ENCODE results near the gene HMGN4.
A peak's percentile ranks its signal among the peaks of the same experiment; 100 is the strongest.
"Not testable (repeated sequence)": the region's sequence is repeated elsewhere in the genome, so short reads cannot be mapped to it uniquely, and the experiment has no call there.

HMGN4 gene

DNA sequence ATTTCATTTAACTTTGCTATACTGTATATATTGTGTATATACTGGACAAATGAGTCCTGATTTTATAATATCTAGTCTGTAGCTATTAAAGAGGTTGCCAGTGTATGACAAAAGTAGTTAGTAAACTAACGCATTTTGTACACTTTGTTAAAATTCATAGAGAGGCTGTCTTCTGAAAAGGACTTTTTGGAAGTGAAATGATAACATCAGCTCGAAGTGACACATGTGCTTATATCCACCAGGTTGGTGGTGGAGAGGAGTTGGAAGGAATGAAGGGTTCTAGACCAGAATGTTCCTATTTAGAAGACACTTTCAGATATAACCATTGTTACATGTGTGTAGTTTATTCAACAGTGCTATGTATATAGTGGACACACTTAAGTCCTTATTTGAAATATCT, 13.9 kb upstream of the HMGN4 start:
- DNase-seq, result not testable (repeated sequence)

DNA sequence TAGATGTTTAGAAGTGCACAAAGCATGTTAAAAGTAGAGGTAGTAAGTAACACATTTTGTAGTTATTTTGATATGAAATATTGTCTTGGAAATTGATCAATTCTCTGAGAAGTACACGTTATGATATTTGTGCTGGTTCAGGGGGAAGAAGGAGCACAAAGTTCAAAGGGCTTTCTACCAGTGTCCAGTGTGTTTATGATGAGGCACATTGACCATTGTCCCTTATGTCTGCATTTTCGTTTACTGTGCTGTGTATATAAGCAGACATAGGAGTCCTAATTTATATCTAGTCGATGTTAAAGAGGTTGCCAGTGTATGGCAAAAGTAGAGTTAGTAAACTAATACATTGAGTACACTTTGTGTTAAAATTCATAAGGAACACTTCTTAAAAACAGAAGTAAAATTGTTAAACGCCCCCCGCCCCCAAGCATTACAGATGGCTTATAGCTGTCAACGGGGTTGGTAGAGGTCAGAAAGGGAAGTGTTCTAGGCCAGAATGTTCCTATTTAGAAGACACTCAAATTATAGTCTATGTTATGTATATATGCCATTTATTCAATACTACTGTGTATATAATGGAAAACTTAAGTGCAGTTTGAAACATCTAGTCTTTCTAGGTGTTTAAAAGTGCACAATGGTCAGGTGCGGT, 13.3 kb upstream of the HMGN4 start:
- DNase-seq, result no peak

DNA sequence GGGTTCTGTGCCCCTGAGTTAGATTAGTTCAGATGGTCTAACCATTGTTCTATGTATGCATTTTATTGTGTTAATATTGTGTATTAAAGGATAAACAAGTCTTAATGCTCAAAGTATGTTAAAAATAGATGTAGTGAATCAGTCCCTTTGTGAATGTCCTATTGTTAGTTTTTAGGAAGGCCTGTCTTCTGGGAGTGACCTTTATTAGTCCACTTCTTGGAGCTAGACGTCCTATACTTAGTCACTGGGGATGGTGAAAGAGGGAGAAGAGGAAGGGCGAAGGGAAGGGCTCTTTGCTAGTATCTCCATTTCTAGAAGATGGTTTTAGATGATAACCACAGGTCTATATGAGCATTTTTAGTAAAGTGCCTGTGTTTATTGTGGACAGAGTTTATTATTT, 12.3 kb upstream of the HMGN4 start:
- no peak for DNase-seq

DNA sequence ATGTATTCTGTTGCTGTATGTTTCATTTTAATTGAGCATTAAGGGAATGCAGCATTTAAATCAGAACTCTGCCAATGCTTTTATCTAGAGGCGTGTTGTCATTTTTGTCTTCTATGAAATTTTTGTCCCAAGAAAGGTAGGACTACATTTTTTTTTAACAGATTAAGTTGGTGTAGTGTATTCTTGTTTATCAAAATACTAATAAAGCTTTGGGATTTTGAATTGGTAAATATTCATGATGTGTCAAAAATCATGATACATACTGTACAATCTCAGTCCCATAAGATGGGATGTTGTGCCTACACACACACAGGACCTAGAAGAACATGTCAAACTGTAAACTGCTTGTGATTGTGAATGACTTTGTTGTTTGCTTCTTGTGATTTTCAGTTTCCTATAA, 11.2 kb upstream of the HMGN4 start:
- DNase-seq, result no peak

DNA sequence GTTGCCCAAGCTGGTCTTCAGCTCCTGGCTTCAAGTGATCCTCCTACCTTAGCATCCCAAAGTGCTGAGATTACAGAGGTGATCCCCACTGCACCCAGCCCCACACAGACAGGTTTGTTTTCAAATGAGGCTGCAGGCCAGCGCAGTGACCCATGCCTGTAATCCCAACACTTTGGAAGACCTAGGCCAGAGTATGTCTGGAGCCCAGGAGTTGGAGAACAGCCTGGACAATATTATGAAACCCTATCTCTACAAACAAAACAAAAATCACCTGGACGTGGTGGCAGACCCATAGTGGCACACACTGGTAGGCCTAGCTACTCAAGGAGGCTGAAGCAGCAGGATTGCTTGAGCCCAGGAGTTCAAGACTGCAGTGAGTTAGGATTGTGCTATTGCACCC, 8.0 kb upstream of the HMGN4 start:
- DNase-seq, result no peak

DNA sequence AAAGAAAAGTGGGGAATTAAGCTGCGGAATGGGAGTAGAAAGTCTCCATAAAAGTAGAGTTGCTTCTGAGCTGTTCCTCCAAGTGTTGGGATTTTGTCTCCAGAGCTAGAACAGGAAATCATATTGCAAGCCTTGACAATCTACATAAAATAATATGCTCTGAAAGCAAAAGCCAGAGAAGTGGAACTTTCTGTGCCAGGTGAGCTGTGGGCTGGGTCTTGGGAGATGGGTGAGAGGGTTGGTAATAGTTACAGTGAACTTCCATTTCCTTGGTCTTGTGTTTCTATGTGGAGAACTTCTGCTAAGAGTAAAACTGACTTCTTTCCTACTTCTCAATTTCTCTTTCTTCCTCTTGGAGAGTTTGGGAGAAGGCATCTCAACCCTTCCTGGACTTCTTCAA, 6.3 kb upstream of the HMGN4 start:
- DNase-seq, result no peak

DNA sequence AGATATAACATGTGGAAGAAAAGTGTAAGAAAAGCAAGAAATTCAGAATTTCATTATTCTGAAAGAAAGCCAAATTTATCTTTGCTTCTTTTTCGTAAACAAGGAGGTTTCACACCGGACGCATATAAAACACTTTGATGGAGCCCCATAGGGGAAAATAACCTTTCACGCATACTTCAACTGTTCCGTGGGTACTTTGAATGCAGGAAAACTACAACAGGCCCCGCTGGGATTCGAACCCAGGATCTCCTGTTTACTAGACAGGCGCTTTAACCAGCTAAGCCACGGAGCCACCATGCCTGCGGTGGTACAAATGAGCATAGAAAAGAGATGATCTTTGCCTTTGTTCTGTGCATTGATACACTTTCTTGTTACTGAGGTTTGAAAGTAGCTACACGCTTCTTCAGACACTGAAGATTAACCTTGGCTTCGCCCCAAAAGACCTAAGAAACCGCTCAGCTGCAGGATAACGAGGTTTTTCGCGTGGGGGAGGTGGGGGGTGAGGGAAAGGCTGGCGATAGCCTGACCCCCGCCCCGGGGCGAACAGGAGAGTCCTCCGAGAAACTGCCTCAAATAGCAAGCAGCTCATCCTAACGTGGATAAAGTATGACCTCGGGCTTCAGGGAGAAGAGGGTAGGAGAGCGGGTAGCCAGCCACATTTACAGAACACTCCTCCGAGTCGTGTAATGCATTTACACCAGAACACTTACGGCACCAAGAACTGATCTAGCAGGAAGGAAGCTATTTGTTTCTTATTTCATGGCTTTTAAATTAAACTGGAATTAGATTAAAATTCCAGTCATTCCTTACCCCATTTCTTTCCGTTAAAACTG, 5.3 kb upstream of the HMGN4 start:
- peak; percentile 92 for DNase-seq

DNA sequence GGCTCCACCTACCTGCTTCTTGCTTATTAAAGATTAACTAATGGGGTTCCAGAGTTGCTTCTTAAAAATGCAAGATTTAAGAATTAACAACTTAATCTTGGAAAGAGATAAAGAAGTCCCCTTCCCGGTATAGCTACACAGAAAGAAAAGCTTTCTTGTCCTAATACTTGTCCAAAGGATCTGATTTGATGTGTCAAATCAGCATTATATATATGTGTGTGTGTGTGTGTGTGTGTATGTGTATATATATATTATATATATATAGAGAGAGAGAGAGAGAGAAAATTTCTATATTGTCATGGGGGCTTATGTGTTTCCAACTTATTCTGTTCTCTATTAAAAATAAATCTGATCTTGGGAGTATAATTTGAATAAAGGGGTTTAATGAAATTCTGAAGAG, 4.6 kb upstream of the HMGN4 start:
- no peak for DNase-seq

DNA sequence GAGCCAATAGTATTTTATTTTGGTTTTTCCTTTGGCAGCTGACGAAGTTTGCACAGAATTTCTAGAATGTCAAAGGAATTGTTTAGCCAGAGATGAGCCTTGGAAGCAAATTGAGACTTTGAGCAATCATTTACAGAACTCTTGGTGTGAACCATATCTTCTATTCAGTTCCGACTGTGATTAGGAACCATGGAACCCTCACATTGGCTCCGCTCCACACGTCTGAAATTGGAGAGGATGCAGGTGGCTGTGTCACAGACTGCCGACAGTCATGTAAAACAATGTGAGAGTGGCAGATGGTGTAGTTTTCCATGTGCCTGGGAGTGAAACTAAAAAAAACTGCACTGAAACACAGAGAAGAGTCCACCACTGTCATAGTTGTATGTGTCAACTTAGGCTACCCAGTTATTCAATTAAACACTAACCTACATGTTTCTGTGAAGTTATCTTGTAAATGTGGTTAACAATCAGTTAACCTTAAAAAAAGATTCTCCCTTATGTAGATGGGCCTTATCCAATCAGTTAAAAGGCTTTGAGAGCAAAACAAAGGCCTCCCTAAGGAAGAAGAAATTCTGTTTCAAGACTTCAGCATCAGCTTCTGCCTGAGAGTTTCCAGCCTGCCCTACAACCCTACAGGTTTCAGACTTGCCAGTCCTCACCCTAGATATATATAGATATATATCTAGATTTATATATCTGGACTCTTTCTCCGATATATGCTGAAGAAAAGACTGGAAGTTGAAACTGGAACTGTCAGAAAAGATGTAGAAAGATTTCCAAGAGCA, 3.3 kb upstream of the HMGN4 start:
- no peak for DNase-seq

DNA sequence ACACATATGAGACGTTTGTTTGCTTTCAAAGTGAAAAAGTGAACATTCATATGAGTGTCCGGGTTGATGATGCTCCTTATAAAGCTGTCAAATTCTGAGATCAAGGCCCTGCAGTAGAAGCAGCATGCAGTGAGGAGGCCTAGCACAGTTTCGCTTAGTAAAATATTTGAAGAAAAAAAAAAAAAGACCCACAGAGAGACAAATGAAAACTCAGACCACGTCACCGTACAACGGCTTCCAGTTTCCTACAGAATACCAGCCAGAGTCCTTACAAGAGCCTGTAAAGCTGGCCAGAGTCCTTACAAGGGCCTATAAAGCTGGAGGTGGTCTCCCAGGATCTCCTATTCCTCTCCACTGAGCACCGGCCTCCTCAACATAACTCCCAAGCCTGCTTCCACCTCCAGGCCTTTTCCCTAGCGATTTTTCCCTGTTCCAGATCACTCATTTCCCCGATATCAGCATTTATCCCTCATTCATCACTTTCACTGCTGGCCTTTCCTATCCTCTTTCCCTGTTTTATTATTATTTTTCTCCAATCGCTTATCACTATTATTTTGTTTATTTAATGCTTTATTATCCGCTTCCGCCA, 1.5 kb upstream of the HMGN4 start:
- DNase-seq, result no peak

DNA sequence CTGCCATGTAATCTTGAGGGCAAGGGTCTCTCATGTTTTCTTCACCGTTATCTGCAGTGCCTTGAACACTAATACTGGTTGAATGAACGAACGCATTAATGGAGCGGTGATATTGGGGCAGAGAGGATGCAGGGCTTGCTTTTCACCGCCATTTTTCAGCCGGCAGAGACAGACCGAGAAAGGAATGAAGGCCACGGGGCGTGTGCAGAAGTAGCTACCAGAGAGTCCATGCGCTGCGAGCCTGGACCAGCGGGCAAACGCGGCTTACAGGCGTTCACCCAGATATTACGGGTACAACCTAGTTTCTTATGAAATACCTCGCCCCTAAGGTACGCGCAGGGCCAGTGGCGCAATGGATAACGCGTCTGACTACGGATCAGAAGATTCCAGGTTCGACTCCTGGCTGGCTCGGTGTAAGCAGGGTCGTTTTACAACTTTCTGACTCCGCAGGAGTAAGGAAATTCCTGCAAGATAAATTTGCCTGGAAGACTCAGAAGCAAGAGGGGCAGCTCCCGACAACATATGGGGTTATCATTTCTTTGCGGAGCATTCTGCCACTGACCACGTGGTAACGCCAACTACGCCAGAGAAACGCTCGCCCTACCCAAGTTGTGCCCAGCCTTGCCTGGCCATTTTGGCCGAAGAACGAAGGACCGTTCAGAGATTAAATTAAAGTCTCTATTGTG, 863 bp upstream of the HMGN4 start:
- peak; percentile 83 for DNase-seq

DNA sequence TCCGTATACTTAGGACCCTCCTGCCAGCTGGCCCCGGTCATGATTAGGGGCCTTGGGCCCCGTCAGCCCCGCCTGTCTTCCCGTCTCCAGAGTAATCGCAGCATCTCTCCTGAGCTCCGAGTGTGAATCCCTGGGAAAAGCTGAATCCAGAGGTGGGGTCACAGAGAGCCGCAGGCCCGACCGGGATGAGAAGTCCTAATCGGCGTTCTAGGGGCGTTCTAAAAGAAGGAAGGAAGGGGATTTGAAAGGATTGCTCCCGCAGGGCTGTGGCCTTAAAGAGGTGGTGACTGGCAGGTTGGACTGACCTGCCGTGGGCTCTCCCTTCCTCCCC, 371 bp downstream of the HMGN4 start:
- no peak for DNase-seq

DNA sequence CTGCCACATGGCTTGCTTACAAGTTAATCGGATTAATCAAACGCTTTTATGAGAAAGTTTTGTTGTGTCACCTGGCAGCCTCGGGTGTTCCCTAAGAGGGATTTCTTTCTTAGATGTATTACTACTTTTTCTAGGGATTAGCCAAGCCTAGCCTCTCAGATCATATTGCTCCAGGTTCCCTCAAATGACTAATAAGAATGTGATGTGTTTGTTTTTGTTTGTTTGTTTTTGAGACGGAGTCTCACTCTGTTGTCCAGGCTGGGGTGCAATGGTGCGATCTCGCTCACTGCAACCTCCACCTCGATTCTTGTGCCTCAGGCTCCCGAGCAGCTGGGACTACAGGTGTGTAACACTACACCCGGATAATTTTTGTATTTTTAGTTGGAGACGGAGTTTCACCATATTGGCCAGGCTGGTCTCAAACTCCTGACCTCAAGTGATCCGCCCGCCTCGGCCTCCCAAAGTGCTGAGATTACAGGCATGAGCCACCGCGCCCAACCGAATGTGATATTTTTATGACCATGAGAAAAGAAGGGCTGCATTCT, 977 bp downstream of the HMGN4 start:
- DNase-seq, result no peak

DNA sequence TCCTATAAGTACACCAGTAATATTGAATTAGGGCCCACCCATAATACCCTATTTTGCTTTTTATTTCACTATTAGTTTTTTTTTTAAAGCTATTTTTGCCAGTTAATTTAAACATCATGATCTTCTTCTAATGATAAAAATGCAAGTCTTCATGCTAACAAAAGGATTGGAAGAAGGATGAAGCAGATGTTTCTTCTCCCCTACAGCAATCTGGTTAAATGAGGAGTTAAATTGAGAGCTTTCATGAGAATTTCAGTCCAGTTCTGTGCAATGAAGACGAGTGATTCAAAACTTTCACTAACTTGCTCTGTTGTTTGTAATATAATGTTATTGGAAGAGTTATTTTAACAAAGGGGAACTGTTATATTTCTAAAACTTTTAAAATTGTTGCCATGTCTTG, 3.4 kb downstream of the HMGN4 start:
- no peak for DNase-seq

DNA sequence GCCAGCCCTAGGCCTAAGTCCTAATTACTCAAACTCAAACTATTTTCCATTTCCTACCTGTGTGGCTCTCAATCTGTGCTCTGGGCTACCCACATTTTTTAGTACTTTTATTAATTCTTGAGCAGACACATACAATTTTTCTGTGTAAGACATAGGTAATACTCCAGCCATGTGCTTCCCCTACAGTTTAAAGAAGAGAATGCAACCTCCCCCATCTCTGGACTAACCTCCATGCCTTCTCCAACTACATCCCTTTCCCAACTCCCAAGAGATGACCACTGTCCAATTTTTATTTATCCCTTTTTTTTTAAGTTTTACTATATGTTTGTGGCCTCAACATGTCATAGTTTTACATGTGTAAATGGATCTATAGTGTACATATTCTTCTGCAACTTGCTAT, 5.8 kb downstream of the HMGN4 start:
- no peak for DNase-seq

DNA sequence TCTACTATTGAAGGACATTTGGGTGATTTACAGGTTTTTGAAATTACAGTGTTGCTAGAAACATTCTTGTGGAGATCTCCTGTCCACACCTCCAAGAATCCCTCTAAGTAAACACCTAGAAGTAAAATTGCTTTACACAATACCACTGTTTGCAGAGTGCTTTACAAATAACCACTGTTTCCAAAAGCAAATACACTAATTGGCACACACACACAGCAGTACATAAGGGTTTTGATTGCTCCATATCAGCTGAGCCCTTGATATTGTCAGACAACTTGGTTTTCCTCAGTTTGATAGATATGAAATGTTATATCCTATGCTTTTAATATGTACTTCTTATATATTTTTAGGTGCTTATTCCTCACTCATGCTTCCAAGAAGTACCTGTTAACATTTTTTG, 6.3 kb downstream of the HMGN4 start:
- no peak for DNase-seq

DNA sequence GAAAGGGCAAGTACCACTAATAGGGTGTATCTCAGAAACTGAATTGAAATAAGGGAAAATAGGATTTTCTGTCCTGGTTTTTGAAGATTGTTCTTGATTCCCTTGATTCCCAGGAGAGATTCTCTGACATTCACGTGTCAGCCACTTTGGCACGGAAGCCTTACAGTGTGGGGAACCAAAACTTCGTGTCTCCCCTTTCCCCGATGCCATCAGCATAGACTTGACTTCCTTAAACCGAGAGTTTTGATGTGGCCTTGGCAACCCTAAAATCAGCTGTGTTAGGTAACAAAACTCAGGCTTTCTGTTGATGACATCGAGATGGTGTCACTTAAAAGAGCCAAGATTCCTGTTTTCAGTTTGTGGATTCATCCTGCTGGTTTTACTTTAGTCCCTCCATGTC, 7.5 kb downstream of the HMGN4 start:
- DNase-seq, result no peak

DNA sequence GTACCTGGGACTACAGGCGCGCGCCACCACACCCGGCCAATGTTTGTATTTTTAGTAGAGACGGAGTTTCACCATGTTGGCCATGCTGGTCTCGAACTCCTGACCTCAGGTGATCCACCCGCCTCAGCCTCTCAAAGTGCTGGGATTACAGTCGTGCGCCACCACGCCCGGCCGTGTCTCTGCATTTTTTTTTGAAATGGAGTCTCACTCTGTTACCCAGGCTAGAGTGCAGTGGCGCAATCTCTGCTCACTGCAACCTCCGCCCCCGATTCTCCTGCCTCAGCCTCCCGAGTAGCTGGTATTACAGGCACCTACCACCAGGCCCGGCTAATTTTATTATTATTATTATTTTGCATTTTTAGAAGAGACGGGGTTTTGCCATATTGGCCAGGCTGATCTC, 9.2 kb downstream of the HMGN4 start:
- not testable (repeated sequence) for DNase-seq

DNA sequence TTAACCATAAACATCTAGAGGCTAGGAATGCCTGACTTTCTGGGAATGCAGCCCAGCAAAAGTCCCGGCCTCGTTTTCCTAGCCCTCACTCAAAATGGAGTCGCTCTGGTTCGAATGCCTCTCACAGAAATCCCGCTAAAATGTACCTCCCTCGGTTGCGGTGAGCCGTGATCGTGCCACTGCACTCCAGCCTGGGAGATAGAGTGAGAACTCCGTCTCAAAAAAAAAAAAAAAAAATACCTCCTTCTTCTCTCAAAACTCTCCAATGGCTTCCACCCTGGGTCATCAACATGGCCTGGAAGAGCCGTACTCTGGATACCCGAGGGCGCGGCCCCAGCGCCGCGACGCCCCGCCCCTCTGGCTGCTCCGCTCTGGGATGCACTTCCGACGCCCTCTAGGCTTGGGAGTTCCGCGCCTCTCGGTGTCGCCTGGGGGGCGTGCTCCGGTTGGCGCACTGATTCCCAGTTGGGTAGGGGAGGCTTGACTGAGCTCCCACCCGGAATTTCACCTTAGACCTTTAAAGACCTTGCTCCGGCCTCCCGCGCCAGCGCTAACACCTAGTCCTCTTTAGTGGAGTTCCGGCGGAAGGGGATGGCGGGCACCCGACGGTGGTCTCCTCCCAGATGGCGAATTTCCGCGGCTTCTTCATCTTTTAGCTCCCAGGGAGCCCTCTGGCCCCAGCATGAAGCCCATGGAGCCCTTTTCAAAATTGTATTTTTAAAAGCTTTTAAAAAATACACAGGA, 12.3 kb downstream of the HMGN4 start:
- DNase-seq, result peak; percentile 59

DNA sequence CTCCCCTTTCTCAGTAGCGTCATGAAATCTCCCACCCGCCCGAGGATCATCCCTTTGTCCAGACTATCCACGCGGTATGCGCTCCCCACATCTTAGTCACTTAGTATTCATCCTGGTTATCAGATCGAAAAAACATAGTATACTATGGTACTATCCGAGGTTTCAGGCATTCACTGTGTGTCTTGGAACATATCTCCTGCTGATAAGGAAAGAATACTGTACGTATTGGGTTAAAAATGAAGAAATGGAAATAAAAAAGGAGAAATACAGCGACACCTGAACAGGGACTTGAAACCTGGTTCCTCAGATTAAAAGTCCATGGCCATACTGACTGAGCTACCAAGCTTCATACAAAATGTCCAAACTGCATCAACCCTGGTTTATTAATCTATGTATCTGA, 14.0 kb downstream of the HMGN4 start:
- no peak for DNase-seq

DNA sequence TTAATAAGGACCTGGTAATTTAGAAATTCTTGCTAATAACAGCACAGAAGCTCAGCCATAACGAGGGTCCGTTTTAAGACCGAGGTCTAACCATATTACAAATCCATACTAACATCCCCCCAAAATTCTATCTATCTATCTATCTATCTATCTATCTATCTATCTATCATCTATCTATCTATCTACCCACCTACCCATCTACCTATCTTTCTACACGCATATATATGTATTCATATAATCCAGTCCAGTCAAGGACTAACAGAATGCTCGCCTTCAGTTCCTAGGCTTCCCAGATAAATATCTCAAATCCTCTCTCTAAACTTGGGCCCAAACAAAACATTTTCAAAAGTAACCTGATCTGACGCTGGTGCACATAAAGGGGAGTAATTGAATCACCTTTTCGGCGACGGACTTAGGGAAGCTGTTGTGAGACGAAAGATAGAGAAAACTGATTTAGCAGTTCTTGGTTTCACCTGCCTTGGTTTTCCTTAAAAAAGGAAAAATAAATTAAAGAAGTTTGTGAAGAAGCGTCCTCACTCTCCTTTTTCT, 14.5 kb downstream of the HMGN4 start:
- no peak for DNase-seq

DNA sequence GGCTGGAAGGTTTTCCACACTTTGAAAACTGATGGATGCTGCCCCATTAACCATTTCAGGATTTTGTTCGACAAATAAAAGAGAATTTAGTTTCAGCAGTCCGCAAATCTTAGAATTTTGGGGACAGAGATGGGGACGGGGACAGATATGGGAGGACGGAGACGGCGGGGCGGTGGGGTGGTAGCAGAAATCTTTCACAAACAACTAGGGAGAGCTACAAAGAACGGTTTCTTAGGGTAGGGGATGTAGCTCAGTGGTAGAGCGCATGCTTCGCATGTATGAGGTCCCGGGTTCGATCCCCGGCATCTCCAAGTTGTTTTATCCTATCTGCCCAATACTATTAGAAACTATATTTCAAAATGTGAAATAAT, 15.1 kb downstream of the HMGN4 start:
- DNase-seq, result peak; percentile 79
